DMS 273 (cell line): ENCODE data around the gene LRRC74A.

Source experiments
- DNase-seq: peaks from one replicate; lab custom pipeline; 2025; ENCODE audit not compliant: unreplicated experiment; lab: John Stamatoyannopoulos, UW

The LRRC74A gene

DNA sequence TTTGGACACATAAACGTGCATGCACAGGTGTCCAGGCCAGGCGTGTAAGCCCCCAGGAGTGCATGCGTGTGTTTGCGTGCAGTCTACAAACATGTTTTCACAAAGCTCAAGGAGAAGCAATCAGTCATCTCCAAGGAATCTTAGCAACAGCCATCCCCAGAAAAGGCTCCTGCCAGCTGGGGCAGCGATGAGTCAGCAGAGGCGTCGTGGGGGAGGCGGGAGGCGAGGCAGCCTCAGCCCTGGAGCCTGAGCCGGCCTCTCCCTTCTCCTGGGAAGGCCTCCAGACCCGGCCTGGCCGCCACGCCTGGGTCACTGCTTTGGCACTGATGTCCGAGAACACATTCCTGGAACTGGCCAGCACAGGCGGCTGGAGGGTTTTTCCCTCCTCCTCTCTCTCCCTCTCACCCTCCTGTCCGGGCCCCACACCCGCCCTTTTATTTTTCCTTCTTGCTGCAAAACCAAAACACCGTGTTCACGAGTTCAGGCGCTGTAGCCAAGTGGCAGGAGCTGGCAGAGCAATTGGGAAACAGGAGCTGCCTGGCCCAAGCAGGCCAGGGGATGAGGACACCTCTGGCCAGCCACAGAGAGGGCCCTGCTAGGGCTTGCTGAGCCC lies 92.7 kb downstream of the LRRC74A start:
- peak; percentile 94 for DNase-seq
